Measurements from ENCODE around the gene CEP85L. TPM values are rescaled to one million over a fixed set of nuclear protein-coding genes. Genes with fewer than 3 reads are reported as not detected.

CEP85L gene
- total RNA-seq, 2 experiments from 2014 or later = 9.6 to 12.0 TPM

GRCh38 chr6:118697554-118697953 is 46.2 kb upstream of the CEP85L start:
- no peak overlapping the region for H3K4me2 ChIP-seq (ENCODE audit: low read length)
- TF ChIP-seq EZH2phosphoT487 (IDR thresholded peaks at IDR 0.05; ENCODE audit: borderline replicate concordance, low read depth, low read length) = no peak
- TF ChIP-seq, protein P1, sequence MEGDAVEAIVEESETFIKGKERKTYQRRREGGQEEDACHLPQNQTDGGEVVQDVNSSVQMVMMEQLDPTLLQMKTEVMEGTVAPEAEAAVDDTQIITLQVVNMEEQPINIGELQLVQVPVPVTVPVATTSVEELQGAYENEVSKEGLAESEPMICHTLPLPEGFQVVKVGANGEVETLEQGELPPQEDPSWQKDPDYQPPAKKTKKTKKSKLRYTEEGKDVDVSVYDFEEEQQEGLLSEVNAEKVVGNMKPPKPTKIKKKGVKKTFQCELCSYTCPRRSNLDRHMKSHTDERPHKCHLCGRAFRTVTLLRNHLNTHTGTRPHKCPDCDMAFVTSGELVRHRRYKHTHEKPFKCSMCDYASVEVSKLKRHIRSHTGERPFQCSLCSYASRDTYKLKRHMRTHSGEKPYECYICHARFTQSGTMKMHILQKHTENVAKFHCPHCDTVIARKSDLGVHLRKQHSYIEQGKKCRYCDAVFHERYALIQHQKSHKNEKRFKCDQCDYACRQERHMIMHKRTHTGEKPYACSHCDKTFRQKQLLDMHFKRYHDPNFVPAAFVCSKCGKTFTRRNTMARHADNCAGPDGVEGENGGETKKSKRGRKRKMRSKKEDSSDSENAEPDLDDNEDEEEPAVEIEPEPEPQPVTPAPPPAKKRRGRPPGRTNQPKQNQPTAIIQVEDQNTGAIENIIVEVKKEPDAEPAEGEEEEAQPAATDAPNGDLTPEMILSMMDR (conservative IDR thresholded peaks at IDR 0.05; ENCODE audit: low read length) = no peak
- H3K4me3 ChIP-seq (ENCODE audit: low read depth, low read length, poor library complexity, severe bottlenecking) = no peak overlapping the region
- no TSS peak for BruUV-seq (replicated peaks)
- intact Hi-C loops (cut with micrococcal nuclease; ENCODE audit: unreplicated experiment) = no loop called here
- POLR2A ChIA-PET = interaction anchor here (0.8 to 2.3 kb wide), 6 partner anchors 9 to 21 kb away, joined by 3 to 14 read pairs (median 6); no protein-coding TSS in a partner anchor
- H3K9me3 ChIP-seq (ENCODE audit: low read length) = no peaks in the 10 kb centered on the region
- no peak for DNase-seq (ENCODE audit: low spot score)
- CTCF ChIA-PET (ENCODE audit: unreplicated experiment) = interaction anchor here (0.5 to 1.1 kb wide), 6 partner anchors 10 to 105 kb away, joined by 3 to 5 read pairs (median 4); no protein-coding TSS in a partner anchor
- no peaks in the 10 kb centered on the region for H4K20me1 ChIP-seq (ENCODE audit: insufficient read depth, low read length)
- no peak overlapping the region for H3K27ac ChIP-seq (ENCODE audit: low read depth, low read length, poor library complexity, severe bottlenecking)
- H3K9me2 ChIP-seq (ENCODE audit: insufficient read depth, low read length) = no peaks in the 10 kb centered on the region
- H3K36me3 ChIP-seq (ENCODE audit: insufficient read depth, low read length) = peaks cover 14% of the 10 kb centered on the region
- no peaks in the 10 kb centered on the region for H3K79me2 ChIP-seq (ENCODE audit: insufficient read depth, low read depth, low read length)
- H3K4me1 ChIP-seq (ENCODE audit: insufficient read depth, low read length, poor library complexity, severe bottlenecking) = no peaks in the 10 kb centered on the region
- no peak overlapping the region for H2AFZ ChIP-seq (ENCODE audit: low read length)

- no TSS peak for BruUV-seq (replicated peaks)
- H4K20me1 ChIP-seq (ENCODE audit: insufficient read depth, low read length) = no peaks in the 10 kb centered on the region
- H3K36me3 ChIP-seq (ENCODE audit: insufficient read depth, low read length) = peaks cover 10% of the 10 kb centered on the region
- TF ChIP-seq, protein P1 (conservative IDR thresholded peaks at IDR 0.05; ENCODE audit: low read length) = no peak
- no peak for TF ChIP-seq EZH2phosphoT487 (IDR thresholded peaks at IDR 0.05; ENCODE audit: borderline replicate concordance, low read depth, low read length)
- H3K4me2 ChIP-seq (ENCODE audit: low read length) = no peak overlapping the region
- H3K79me2 ChIP-seq (ENCODE audit: insufficient read depth, low read depth, low read length) = no peaks in the 10 kb centered on the region
- DNase-seq (ENCODE audit: low spot score) = no peak
- H3K4me1 ChIP-seq (ENCODE audit: insufficient read depth, low read length, poor library complexity, severe bottlenecking) = no peaks in the 10 kb centered on the region
- ChIA-PET POLR2A (interaction anchor here (0.7 to 2.3 kb wide), 4 partner anchors 9 to 16 kb away, joined by 3 to 14 read pairs (median 6); no protein-coding TSS in a partner anchor), CTCF (ENCODE audit: unreplicated experiment) (no interaction called here)
- intact Hi-C loops (cut with micrococcal nuclease; ENCODE audit: unreplicated experiment) = no loop called here
- no peaks in the 10 kb centered on the region for H3K9me3 ChIP-seq (ENCODE audit: low read length)
- no peak overlapping the region for H3K27ac ChIP-seq (ENCODE audit: low read depth, low read length, poor library complexity, severe bottlenecking)
- H3K4me3 ChIP-seq (ENCODE audit: low read depth, low read length, poor library complexity, severe bottlenecking) = no peak overlapping the region
- no peaks in the 10 kb centered on the region for H3K9me2 ChIP-seq (ENCODE audit: insufficient read depth, low read length)
- H2AFZ ChIP-seq (ENCODE audit: low read length) = no peak overlapping the region
These were observed 44.9 kb upstream of the CEP85L start for GRCh38 chr6:118696271-118696670.

GRCh38 chr6:118693562-118693961 is 42.2 kb upstream of the CEP85L start:
- Histone ChIP-seq H3K27ac (ENCODE audit: low read depth, low read length, poor library complexity, severe bottlenecking) (no peak overlapping the region), H3K9me2 (ENCODE audit: insufficient read depth, low read length) (no peaks in the 10 kb centered on the region), H3K4me2 (ENCODE audit: low read length) (no peak overlapping the region), H2AFZ (ENCODE audit: low read length) (no peak overlapping the region), H3K4me3 (ENCODE audit: low read depth, low read length, poor library complexity, severe bottlenecking) (no peak overlapping the region), H4K20me1 (ENCODE audit: insufficient read depth, low read length) (no peaks in the 10 kb centered on the region), H3K9me3 (ENCODE audit: low read length) (no peaks in the 10 kb centered on the region), H3K36me3 (ENCODE audit: insufficient read depth, low read length) (no peaks in the 10 kb centered on the region), H3K79me2 (ENCODE audit: insufficient read depth, low read depth, low read length) (no peaks in the 10 kb centered on the region), H3K4me1 (ENCODE audit: insufficient read depth, low read length, poor library complexity, severe bottlenecking) (no peaks in the 10 kb centered on the region)
- BruUV-seq (replicated peaks) = no TSS peak
- ChIA-PET CTCF (ENCODE audit: unreplicated experiment) (interaction anchor here (0.5 kb wide), 1 partner anchor 9 kb away, joined by 3 read pairs; no protein-coding TSS in a partner anchor), POLR2A (interaction anchor here (0.6 to 1.5 kb wide), 3 partner anchors 9 to 196 kb away, joined by 3 to 4 read pairs (median 4); no protein-coding TSS in a partner anchor)
- no peak for TF ChIP-seq EZH2phosphoT487 (IDR thresholded peaks at IDR 0.05; ENCODE audit: borderline replicate concordance, low read depth, low read length)
- TF ChIP-seq, protein P1 (conservative IDR thresholded peaks at IDR 0.05; ENCODE audit: low read length) = no peak
- no peak for DNase-seq (ENCODE audit: low spot score)
- intact Hi-C loops (cut with micrococcal nuclease; ENCODE audit: unreplicated experiment) = no loop called here

Measured in OCI-LY7 (cell line).